Left colon (tissue), 2 donors: ENCODE measurements around the gene TNXB. TPM values are rescaled to one million over a fixed set of nuclear protein-coding genes. Genes with fewer than 3 reads are reported as not detected.
"Not testable (repeated sequence)": the region's sequence is repeated elsewhere in the genome, so short reads cannot be mapped to it uniquely, and the experiment has no call there.

Experiments used
- ATAC-seq: fragments of 200-7000 bp; cut with Tn5 transposase; one replicate; pipeline ENCODE4 v1.9.1; 2020; ENCODE audit warnings: mild to moderate bottlenecking, moderate library complexity
- DNase-seq, 2 donors: peaks; one replicate each; pipeline ENCODE4 v3.0.0-alpha.2; 2020
- intact Hi-C, 2 donors: fragments of 100-400 bp; cut with DNase I in 1 of 2; cut with micrococcal nuclease in 1 of 2; formaldehyde crosslinking; loops; one replicate each; pipeline versions ENCODE4 v1.11.2 to v1.14.0; 2022; cut with DNase I, micrococcal nuclease
- total RNA-seq, 2 donors: library from RNA; stranded (reverse); fragmentation: NEBNext Ultra II Directional; extraction: Animal tissue kit (Norgen Biotek cat#: 25700); gene quantifications; one replicate each; pipeline ENCODE4 v1.2.1, GENCODE V29; 2021
- donor health status: DM: no; HTN: no; CAD: no.
- donor health status: DM: yes; HTN: yes; CAD: no.

The TNXB gene
- total RNA-seq, 2 donors from 2014 or later: 19.4 to 35.9 TPM

DNA sequence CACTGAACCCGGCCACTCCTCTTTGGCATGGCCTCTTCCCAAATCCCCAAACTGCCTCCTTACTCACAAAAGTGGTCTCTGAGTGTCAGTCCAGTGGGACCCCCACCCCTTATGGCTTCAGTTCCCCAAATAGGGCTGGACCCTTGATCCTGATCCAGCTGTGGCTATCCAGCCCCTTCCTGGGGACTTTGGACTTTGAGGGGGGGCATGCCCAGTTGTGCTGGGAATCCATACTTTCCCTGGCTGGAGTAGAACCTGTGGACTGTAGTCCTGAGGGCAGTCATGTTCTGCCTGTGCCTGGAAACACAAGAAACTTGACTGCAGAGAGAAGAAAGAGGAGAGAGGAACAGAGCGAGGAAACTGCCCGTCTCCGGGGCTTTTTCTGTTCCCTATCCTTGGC, 104.7 kb downstream of the TNXB start:
- intact Hi-C loops, DNase-seq, ATAC-seq: not testable (repeated sequence)

DNA sequence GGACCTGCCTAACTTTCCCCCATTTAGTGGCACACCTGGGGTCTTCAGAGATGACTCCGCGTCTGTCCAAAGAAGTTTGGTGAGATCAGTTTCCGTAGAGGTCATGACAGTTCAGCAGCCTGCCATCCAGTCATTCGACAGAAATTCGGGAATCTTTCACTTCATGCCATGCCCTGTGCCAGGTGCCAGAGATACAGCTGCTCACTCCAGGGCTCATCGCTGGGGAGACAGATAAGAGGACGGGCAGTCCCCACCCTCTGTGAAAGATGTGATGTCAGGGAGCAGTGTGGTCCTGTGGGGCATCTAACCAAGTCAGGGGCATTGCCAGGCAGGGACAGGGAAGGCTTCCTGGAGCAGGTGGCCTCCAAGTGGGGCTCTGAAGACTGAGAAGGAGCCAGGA, 105.8 kb downstream of the TNXB start:
- intact Hi-C loops, ATAC-seq, DNase-seq: not testable (repeated sequence)

DNA sequence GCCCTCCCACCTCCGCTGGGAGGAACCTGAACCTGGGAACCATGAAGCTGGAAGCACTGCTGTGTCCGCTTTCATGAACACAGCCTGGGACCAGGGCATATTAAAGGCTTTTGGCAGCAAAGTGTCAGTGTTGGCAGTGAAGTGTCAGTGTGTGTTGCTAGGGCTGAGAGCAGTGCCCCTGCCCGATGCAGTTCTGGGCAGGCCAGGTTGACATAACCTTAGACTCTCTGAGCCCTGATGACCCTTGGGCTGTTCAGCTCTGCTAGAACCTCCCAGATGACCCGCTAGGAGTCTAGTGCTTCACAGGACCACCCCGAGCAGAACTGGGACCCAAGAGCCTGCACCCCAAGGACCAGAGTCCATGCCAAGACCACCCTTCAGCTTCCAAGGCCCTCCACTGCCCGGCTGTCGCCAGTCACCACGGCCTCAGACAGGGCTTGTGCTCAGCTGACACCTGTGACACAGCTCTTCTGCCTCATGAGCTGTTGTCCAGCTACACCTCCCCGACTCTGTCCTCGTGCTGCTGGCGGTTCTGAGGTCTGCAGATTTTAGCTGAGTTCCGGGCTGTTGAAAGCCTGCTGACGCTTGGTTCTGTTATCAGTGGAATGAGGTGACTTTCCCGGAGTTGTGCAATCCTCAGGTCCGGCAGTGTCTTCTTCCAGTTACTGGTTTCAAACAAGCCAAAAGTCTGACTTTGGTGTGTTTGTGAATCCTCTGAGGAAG, 106.4 kb downstream of the TNXB start:
- ATAC-seq, DNase-seq, intact Hi-C loops: not testable (repeated sequence)

DNA sequence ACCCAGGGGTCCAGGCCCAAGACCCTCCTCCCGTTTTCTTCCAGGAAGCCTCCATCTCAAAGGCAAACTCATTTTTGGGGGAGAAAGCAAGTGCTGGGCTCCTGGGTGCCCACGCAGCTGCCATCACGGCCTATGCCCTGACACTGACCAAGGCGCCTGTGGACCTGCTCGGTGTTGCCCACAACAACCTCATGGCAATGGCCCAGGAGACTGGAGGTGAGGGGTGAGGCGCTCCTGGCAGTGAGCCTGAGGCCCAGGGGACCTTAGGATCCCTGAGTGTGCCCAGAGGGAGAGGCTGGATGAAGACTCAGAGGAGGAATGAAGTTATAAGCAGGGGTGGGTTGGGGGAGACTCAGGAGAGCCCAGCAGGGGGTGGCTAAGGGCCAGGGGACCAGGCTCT, 112.8 kb downstream of the TNXB start:
- DNase-seq, ATAC-seq, intact Hi-C loops: not testable (repeated sequence)

DNA sequence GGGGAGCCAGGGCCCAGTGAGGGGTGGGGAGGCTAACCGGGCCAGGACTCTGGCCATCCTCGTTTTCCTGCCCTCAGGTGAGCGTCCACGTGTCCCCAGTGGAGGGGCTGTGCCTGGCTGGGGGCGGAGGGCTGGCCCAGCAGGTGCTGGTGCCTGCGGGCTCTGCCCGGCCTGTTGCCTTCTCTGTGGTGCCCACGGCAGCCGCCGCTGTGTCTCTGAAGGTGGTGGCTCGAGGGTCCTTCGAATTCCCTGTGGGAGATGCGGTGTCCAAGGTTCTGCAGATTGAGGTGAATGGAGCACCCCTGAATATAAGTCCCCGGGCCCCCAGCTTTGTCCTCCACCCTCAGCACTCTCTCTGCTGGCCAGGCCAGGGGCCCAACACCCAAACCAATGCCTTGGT, 114.7 kb downstream of the TNXB start:
- DNase-seq, intact Hi-C loops, ATAC-seq: not testable (repeated sequence)

Other genes starting within 250 kb of the TNXB start
- 10 to 100 TPM; 33.1 to 63.5 TPM for gene NEU1, start 246.5 kb downstream of the TNXB start, total RNA-seq
- 100 to 1,000 TPM; 763 to 988 TPM for gene SLC44A4, start 230.3 kb downstream of the TNXB start, total RNA-seq
- 10 to 100 TPM; 28.0 to 30.5 TPM for gene EHMT2, start 211.6 kb downstream of the TNXB start, total RNA-seq
- gene ZBTB12, start 207.3 kb downstream of the TNXB start, total RNA-seq: 1 to 10 TPM; 2.7 to 2.9 TPM
- 10 to 100 TPM in 1 of 2 donors, 1 to 10 TPM in 1; 6.1 to 18.2 TPM for gene C2, start 181.6 kb downstream of the TNXB start, total RNA-seq
- gene CFB, start 163.2 kb downstream of the TNXB start, total RNA-seq: 10 to 100 TPM; 22.2 to 58.8 TPM
- 10 to 100 TPM; 47.9 to 51.3 TPM for gene NELFE, start 150.4 kb downstream of the TNXB start, total RNA-seq
- gene SKIC2, start 150.2 kb downstream of the TNXB start, total RNA-seq: 10 to 100 TPM; 55.4 to 70.8 TPM
- gene DXO, start 137.2 kb downstream of the TNXB start, total RNA-seq: 10 to 100 TPM; 14.4 to 15.8 TPM
- 10 to 100 TPM in 1 of 2 donors, 1 to 10 TPM in 1; 4.1 to 40.0 TPM for gene C4A, start 127.3 kb downstream of the TNXB start, total RNA-seq
- 10 to 100 TPM in 1 of 2 donors, 1 to 10 TPM in 1; 3.8 to 31.2 TPM for gene C4B, start 94.5 kb downstream of the TNXB start, total RNA-seq
- under 1 TPM in 1 of 2 donors, not detected in 1; 0.15 TPM for gene CYP21A2, start 70.9 kb downstream of the TNXB start, total RNA-seq
- gene ATF6B, start 18.9 kb upstream of the TNXB start, total RNA-seq: 100 to 1,000 TPM in 1 of 2 donors, 10 to 100 TPM in 1; 83.7 to 111 TPM
- 1 to 10 TPM; 4.6 to 4.9 TPM for gene FKBPL, start 20.9 kb upstream of the TNXB start, total RNA-seq
- gene PRRT1, start 42.6 kb upstream of the TNXB start, total RNA-seq: 1 to 10 TPM; 1.0 to 2.0 TPM
- gene PPT2, start 44.8 kb upstream of the TNXB start, total RNA-seq: 10 to 100 TPM; 18.8 to 19.9 TPM
- 10 to 100 TPM; 13.7 to 19.9 TPM for gene EGFL8, start 55.3 kb upstream of the TNXB start, total RNA-seq
- 10 to 100 TPM; 44.4 to 55.0 TPM for gene AGPAT1, start 66.7 kb upstream of the TNXB start, total RNA-seq
- gene RNF5, start 69.1 kb upstream of the TNXB start, total RNA-seq: 100 to 1,000 TPM in 1 of 2 donors, 10 to 100 TPM in 1; 87.2 to 104 TPM
- 1 to 10 TPM; 4.4 TPM for gene AGER, start 74.9 kb upstream of the TNXB start, total RNA-seq
- gene PBX2, start 80.9 kb upstream of the TNXB start, total RNA-seq: 10 to 100 TPM; 41.5 to 49.6 TPM
- 10 to 100 TPM in 1 of 2 donors, 1 to 10 TPM in 1; 5.6 to 11.1 TPM for gene GPSM3, start 83.3 kb upstream of the TNXB start, total RNA-seq
- gene NOTCH4, start 114.7 kb upstream of the TNXB start, total RNA-seq: 1 to 10 TPM; 4.1 to 4.3 TPM